Activated CD4-positive, alpha-beta T cell treated with anti-CD3 and anti-CD28 coated beads for 4 hours (primary cell): ENCODE results near the gene FCHSD2.
"Not testable (repeated sequence)": the region's sequence is repeated elsewhere in the genome, so short reads cannot be mapped to it uniquely, and the experiment has no call there.

Experiments
- DNase-seq, 2 donors: peaks; one replicate each; pipeline ENCODE4 v3.0.0-alpha.2; 2020

Gene FCHSD2

GRCh38 chr11:73002214-73002613, 139.9 kb downstream of the FCHSD2 start:
- DNase-seq = no peak

GRCh38 chr11:73001615-73002014, 140.5 kb downstream of the FCHSD2 start:
- no peak for DNase-seq

- DNase-seq = no peak
These were observed 143.4 kb downstream of the FCHSD2 start for GRCh38 chr11:72998676-72999075.

- no peak for DNase-seq
These were observed 145.2 kb downstream of the FCHSD2 start for GRCh38 chr11:72996959-72997358.

GRCh38 chr11:72989727-72990126, 152.4 kb downstream of the FCHSD2 start:
- no peak for DNase-seq

- no peak for DNase-seq
These were observed 153.3 kb downstream of the FCHSD2 start for GRCh38 chr11:72988821-72989220.

- DNase-seq = no peak
These were observed 156.5 kb downstream of the FCHSD2 start for GRCh38 chr11:72985645-72986044.

GRCh38 chr11:72984453-72985077, 157.6 kb downstream of the FCHSD2 start:
- DNase-seq = no peak

- DNase-seq = no peak
These were observed 158.6 kb downstream of the FCHSD2 start for GRCh38 chr11:72983560-72983959.

GRCh38 chr11:72981971-72982685, 160.0 kb downstream of the FCHSD2 start:
- no peak for DNase-seq

- DNase-seq = no peak
These were observed 161.0 kb downstream of the FCHSD2 start for GRCh38 chr11:72981080-72981479.

- not testable (repeated sequence) for DNase-seq
These were observed 164.3 kb downstream of the FCHSD2 start for GRCh38 chr11:72977782-72978181.

- DNase-seq = not testable (repeated sequence)
These were observed 165.6 kb downstream of the FCHSD2 start for GRCh38 chr11:72976522-72976892.

- no peak for DNase-seq
These were observed 166.2 kb downstream of the FCHSD2 start for GRCh38 chr11:72975778-72976521.

GRCh38 chr11:72974487-72975205, 167.5 kb downstream of the FCHSD2 start:
- no peak for DNase-seq

GRCh38 chr11:72972496-72973128, 169.5 kb downstream of the FCHSD2 start:
- DNase-seq = no peak

- DNase-seq = no peak
These were observed 170.7 kb downstream of the FCHSD2 start for GRCh38 chr11:72971192-72971967.

GRCh38 chr11:72970557-72971118, 171.5 kb downstream of the FCHSD2 start:
- DNase-seq = no peak

GRCh38 chr11:72969894-72970335, 172.2 kb downstream of the FCHSD2 start:
- DNase-seq = no peak

- DNase-seq = no peak
These were observed 173.7 kb downstream of the FCHSD2 start for GRCh38 chr11:72968390-72968789.

GRCh38 chr11:72965672-72966071, 176.4 kb downstream of the FCHSD2 start:
- no peak for DNase-seq

GRCh38 chr11:72962717-72963116, 179.4 kb downstream of the FCHSD2 start:
- DNase-seq = no peak
